Naive thymus-derived CD4-positive, alpha-beta T cell (primary cell): Measurements from ENCODE around the gene NR1H3. TPM values are rescaled to one million over a fixed set of nuclear protein-coding genes. Genes with fewer than 3 reads are reported as not detected.

ENCODE experiments used
- ATAC-seq: fragments of 150-1000 bp; cut with Tn5 transposase; 2 replicates; pipeline ENCODE4 v1.10.0; 2021; ENCODE audit warnings: mild to moderate bottlenecking, moderate library complexity
- CTCF ChIA-PET: fragments of 350-600 bp; sonication (Branson Sonifier 250); formaldehyde crosslinking; loops from one replicate; lab custom pipeline; 2021; ENCODE audit warnings: antibody characterized with exemption; lab: Charles Lee
- POLR2A ChIA-PET: fragments of 350-600 bp; sonication (Branson Sonifier 250); formaldehyde crosslinking; loops from one replicate; lab custom pipeline; 2021; ENCODE audit warnings: antibody characterized with exemption, inconsistent platforms; lab: Charles Lee
- DNase-seq, 9 donors: peaks; one replicate each; pipeline versions ENCODE4 v3.0.0 to v3.0.0-alpha.2; 2020 to 2022; ENCODE audit warnings: mixed read lengths in 1 of 9
- H3K27ac ChIP-seq: one replicate; pipeline ENCODE4 v1.7.0; 2013; ENCODE audit warnings: mild to moderate bottlenecking, low read depth, low read length, moderate library complexity
- H3K27me3 ChIP-seq, 2 donors: one replicate each; pipeline ENCODE4 v1.7.0; 2013; ENCODE audit warnings: low read length in 2 of 2, mild to moderate bottlenecking in 2 of 2, moderate library complexity in 2 of 2; ENCODE audit not compliant: control insufficient read depth in 2 of 2, insufficient read depth in 2 of 2
- H3K36me3 ChIP-seq, 3 experiments: 1 replicate in 2 of 3; 2 replicates in 1 of 3; pipeline ENCODE4 v1.7.0; 2013; ENCODE audit warnings: low read length in 3 of 3, mild to moderate bottlenecking in 3 of 3, moderate library complexity in 1 of 3; ENCODE audit not compliant: insufficient read depth in 3 of 3, control insufficient read depth in 2 of 3
- H3K4me1 ChIP-seq, 2 donors: one replicate each; pipeline ENCODE4 v1.7.0; 2013; ENCODE audit warnings: low read length in 2 of 2, mild to moderate bottlenecking in 2 of 2, moderate library complexity in 1 of 2; ENCODE audit not compliant: control insufficient read depth in 2 of 2, insufficient read depth in 2 of 2
- H3K4me3 ChIP-seq: 2 replicates; pipeline ENCODE4 v1.7.0; 2013; ENCODE audit warnings: mild to moderate bottlenecking, low read length
- H3K9me3 ChIP-seq, 3 experiments: 1 replicate in 2 of 3; 2 replicates in 1 of 3; pipeline ENCODE4 v1.7.0; 2013; ENCODE audit warnings: low read length in 3 of 3; ENCODE audit not compliant: control insufficient read depth in 2 of 3
- H3K27ac Mint-ChIP-seq, 9 donors: one replicate each; pipeline ENCODE4 v1.8.0; 2020 to 2022; ENCODE audit warnings: mixed read lengths in 9 of 9, mild to moderate bottlenecking in 8 of 9, moderate library complexity in 5 of 9, inconsistent platforms in 2 of 9
- H3K27me3 Mint-ChIP-seq, 5 donors: one replicate each; pipeline ENCODE4 v1.8.0; 2021 to 2022; ENCODE audit warnings: mixed read lengths in 5 of 5, mild to moderate bottlenecking in 1 of 5
- H3K36me3 Mint-ChIP-seq, 5 donors: one replicate each; pipeline ENCODE4 v1.8.0; 2020 to 2022; ENCODE audit warnings: mixed read lengths in 5 of 5, mild to moderate bottlenecking in 3 of 5, inconsistent platforms in 1 of 5
- H3K4me1 Mint-ChIP-seq, 7 donors: one replicate each; pipeline ENCODE4 v1.8.0; 2020 to 2022; ENCODE audit warnings: mixed read lengths in 7 of 7, mild to moderate bottlenecking in 3 of 7, inconsistent platforms in 1 of 7
- H3K4me3 Mint-ChIP-seq, 10 donors: one replicate each; pipeline ENCODE4 v1.8.0; 2020 to 2022; ENCODE audit warnings: mild to moderate bottlenecking in 10 of 10, mixed read lengths in 10 of 10, moderate library complexity in 6 of 10, inconsistent platforms in 2 of 10
- H3K9me3 Mint-ChIP-seq, 11 donors: one replicate each; pipeline ENCODE4 v1.8.0; 2020 to 2022; ENCODE audit warnings: mixed read lengths in 11 of 11, mild to moderate bottlenecking in 4 of 11, inconsistent platforms in 1 of 11, moderate library complexity in 1 of 11
- intact Hi-C, 2 donors: fragments of 100-400 bp; cut with micrococcal nuclease; formaldehyde crosslinking; loops; one replicate each; pipeline ENCODE4 v1.15.1; 2023
- polyA plus RNA-seq, 2 donors: library from polyadenylated mRNA; unstranded; fragments of 300-500 nt; fragmentation: Illumina TruSeq; gene quantifications; one replicate each; pipeline ENCODE4 v1.2.3, GENCODE V29; 2021
- total RNA-seq, 6 experiments: library from RNA in 5 of 6; stranded (reverse) in 5 of 6; gene quantifications; 1 replicate in 5 of 6; 2 replicates in 1 of 6; pipeline ENCODE4 v1.2.3 and lab custom pipeline; 2021 to 2026

Gene NR1H3
- total and polyA plus RNA-seq, 7 experiments from 2014 or later: 3.7 to 19.4 (median 8.3) TPM

- Histone ChIP-seq H3K36me3 (peaks cover 13 to 35% (median 27%) of the 10 kb centered on the region in 3 experiments), H3K4me3 (no peak overlapping the region), H3K9me3 (no peaks in the 10 kb centered on the region), H3K27me3 (no peaks in the 10 kb centered on the region), H3K27ac (peak overlapping the region; percentile 95), H3K4me1 (peaks cover 27 to 35% of the 10 kb centered on the region in 2 donors)
- peaks cover 38 to 64% (median 55%) of the 10 kb centered on the region in 7 donors for H3K4me1 Mint-ChIP-seq
- H3K36me3 Mint-ChIP-seq: peaks cover 0 to 21% (median 14%) of the 10 kb centered on the region in 5 donors
- ATAC-seq (no peak), DNase-seq (no peak)
- peak overlapping the region; percentile 24 to 93 (median 82) for H3K27ac Mint-ChIP-seq
- H3K4me3 Mint-ChIP-seq: peak overlapping the region; percentile 67 to 96 (median 86)
- H3K27me3 Mint-ChIP-seq: no peaks in the 10 kb centered on the region
- ChIA-PET POLR2A (interaction anchor here (0.6 to 2.3 kb wide), 15 partner anchors 8 to 1121 kb away, joined by 3 to 14 read pairs (median 5); partner anchors contain the start of genes ACP2, ARFGAP2 and DDB2), CTCF (interaction anchor here (0.6 to 1.8 kb wide), 6 partner anchors 23 to 135 kb away, joined by 3 to 6 read pairs (median 4); partner anchors contain the start of gene ACP2)
- H3K9me3 Mint-ChIP-seq: no peaks in the 10 kb centered on the region
- intact Hi-C loops: loop anchor here (1.0 to 5.0 kb wide), 3 partner anchors 182 to 305 kb away; partner anchors contain the start of genes CELF1 (in 1 of the 2), KBTBD4 (in 1 of the 2) and NDUFS3 (in 1 of the 2)
Measured at GRCh38 chr11:47271961-47272661, 14.3 kb downstream of the NR1H3 start.

- Mint-ChIP-seq H3K4me1 (peaks cover 35 to 60% (median 53%) of the 10 kb centered on the region in 7 donors), H3K36me3 (peaks cover 0 to 21% (median 14%) of the 10 kb centered on the region in 5 donors), H3K4me3 (peak overlapping the region in 8 of 10 donors; percentile 12 to 86 (median 75)), H3K27ac (peak overlapping the region in 4 of 9 donors; percentile 45 to 90 (median 73)), H3K27me3 (no peaks in the 10 kb centered on the region), H3K9me3 (no peaks in the 10 kb centered on the region)
- ATAC-seq (no peak), DNase-seq (no peak)
- H3K4me3 ChIP-seq: no peak overlapping the region
- intact Hi-C loops: loop anchor here in 1 of 2 donors (5.0 kb wide), 1 partner anchor 305 kb away; the partner anchor contains the start of genes KBTBD4 and NDUFS3
- H3K4me1 ChIP-seq: peaks cover 27 to 34% of the 10 kb centered on the region in 2 donors
- H3K27me3 ChIP-seq: no peaks in the 10 kb centered on the region
- POLR2A ChIA-PET: interaction anchor here (0.6 to 1.8 kb wide), 10 partner anchors 9 to 658 kb away, joined by 3 to 9 read pairs (median 4); partner anchors contain the start of genes ACP2 and DDB2
- H3K9me3 ChIP-seq: no peaks in the 10 kb centered on the region
- H3K36me3 ChIP-seq: peaks cover 14 to 41% (median 33%) of the 10 kb centered on the region in 3 experiments
- CTCF ChIA-PET: interaction anchor here (0.5 to 1.8 kb wide), 5 partner anchors 24 to 606 kb away, joined by 3 to 6 read pairs (median 3); partner anchors contain the start of gene ACP2
- H3K27ac ChIP-seq: no peak overlapping the region
Measured at GRCh38 chr11:47272706-47273105, 14.9 kb downstream of the NR1H3 start.

- no peak overlapping the region for H3K4me3 Mint-ChIP-seq
- intact Hi-C loops: loop anchor here in 1 of 2 donors (5.0 kb wide), 1 partner anchor 303 kb away; the partner anchor contains the start of genes KBTBD4 and NDUFS3
- ChIA-PET POLR2A (interaction anchor here (0.6 to 1.0 kb wide), 2 partner anchors 50 to 288 kb away, joined by 3 to 4 read pairs; no protein-coding TSS in a partner anchor), CTCF (no interaction called here)
- no peak overlapping the region for H3K27ac Mint-ChIP-seq
- DNase-seq (no peak), ATAC-seq (no peak)
- Histone ChIP-seq H3K4me1 (peaks cover 17 to 22% of the 10 kb centered on the region in 2 donors), H3K4me3 (no peak overlapping the region), H3K27me3 (no peaks in the 10 kb centered on the region), H3K9me3 (no peaks in the 10 kb centered on the region), H3K27ac (no peak overlapping the region), H3K36me3 (peaks cover 29 to 60% (median 46%) of the 10 kb centered on the region in 3 experiments)
- peaks cover 24 to 45% (median 37%) of the 10 kb centered on the region in 7 donors for H3K4me1 Mint-ChIP-seq
- H3K9me3 Mint-ChIP-seq: no peaks in the 10 kb centered on the region
- no peaks in the 10 kb centered on the region for H3K27me3 Mint-ChIP-seq
- peaks cover 0 to 27% (median 16%) of the 10 kb centered on the region in 5 donors for H3K36me3 Mint-ChIP-seq
Measured at GRCh38 chr11:47274495-47275235, 16.9 kb downstream of the NR1H3 start.

- peaks cover 11 to 31% (median 24%) of the 10 kb centered on the region in 7 donors for H3K4me1 Mint-ChIP-seq
- peaks cover 0 to 38% (median 21%) of the 10 kb centered on the region in 5 donors for H3K36me3 Mint-ChIP-seq
- intact Hi-C loops: no loop called here
- peak overlapping the region in 2 of 9 donors; percentile 43 to 62 for H3K27ac Mint-ChIP-seq
- no peak overlapping the region for H3K27ac ChIP-seq
- H3K36me3 ChIP-seq: peaks cover 33 to 80% (median 56%) of the 10 kb centered on the region in 3 experiments
- H3K4me1 ChIP-seq: peaks cover 8 to 12% of the 10 kb centered on the region in 2 donors
- no peak overlapping the region for H3K4me3 ChIP-seq
- H3K27me3 Mint-ChIP-seq: no peaks in the 10 kb centered on the region
- no peaks in the 10 kb centered on the region for H3K9me3 Mint-ChIP-seq
- ATAC-seq (no peak), DNase-seq (no peak)
- CTCF ChIA-PET: no interaction called here
- H3K9me3 ChIP-seq: no peaks in the 10 kb centered on the region
- no peak overlapping the region for H3K4me3 Mint-ChIP-seq
- no peaks in the 10 kb centered on the region for H3K27me3 ChIP-seq
- POLR2A ChIA-PET: no interaction called here
Measured at GRCh38 chr11:47276923-47277322, 19.1 kb downstream of the NR1H3 start.

- intact Hi-C loops: no loop called here
- Mint-ChIP-seq H3K36me3 (peaks cover 4 to 45% (median 26%) of the 10 kb centered on the region in 5 donors), H3K27ac (peak overlapping the region in 2 of 9 donors; percentile 9 to 26), H3K27me3 (no peaks in the 10 kb centered on the region), H3K4me3 (no peak overlapping the region), H3K9me3 (peaks cover 0 to 2% (median 0%) of the 10 kb centered on the region in 11 donors), H3K4me1 (peaks cover 1 to 20% (median 13%) of the 10 kb centered on the region in 7 donors)
- Histone ChIP-seq H3K4me3 (no peak overlapping the region), H3K27ac (no peak overlapping the region), H3K36me3 (peaks cover 41 to 90% (median 65%) of the 10 kb centered on the region in 3 experiments), H3K4me1 (peaks cover 0 to under 1% of the 10 kb centered on the region in 2 donors), H3K27me3 (no peaks in the 10 kb centered on the region), H3K9me3 (no peaks in the 10 kb centered on the region)
- POLR2A ChIA-PET: no interaction called here
- CTCF ChIA-PET: no interaction called here
- no peak for DNase-seq
- no peak for ATAC-seq
Measured at GRCh38 chr11:47278058-47278457, 20.3 kb downstream of the NR1H3 start.

GRCh38 chr11:47278769-47279168, 21.0 kb downstream of the NR1H3 start:
- intact Hi-C loops: no loop called here

More at GRCh38 chr11:47278769-47279168, 21.0 kb downstream of the NR1H3 start:
- Mint-ChIP-seq H3K9me3 (peaks cover 0 to 2% (median 0%) of the 10 kb centered on the region in 11 donors), H3K27me3 (no peaks in the 10 kb centered on the region), H3K4me3 (no peak overlapping the region), H3K4me1 (peaks cover 1 to 15% (median 8%) of the 10 kb centered on the region in 7 donors), H3K27ac (no peak overlapping the region), H3K36me3 (peaks cover 4 to 45% (median 27%) of the 10 kb centered on the region in 5 donors)
- Histone ChIP-seq H3K9me3 (no peaks in the 10 kb centered on the region), H3K4me3 (no peak overlapping the region), H3K27ac (no peak overlapping the region), H3K27me3 (no peaks in the 10 kb centered on the region), H3K4me1 (no peaks in the 10 kb centered on the region), H3K36me3 (peaks cover 41 to 94% (median 64%) of the 10 kb centered on the region in 3 experiments)
- DNase-seq (no peak), ATAC-seq (no peak)
- CTCF ChIA-PET: no interaction called here
- POLR2A ChIA-PET: interaction anchor here (0.5 kb wide), 1 partner anchor 9 kb away, joined by 3 read pairs; the partner anchor contains the start of gene MADD
